ENCODE results near the gene SPATA31E1. TPM values are rescaled to one million over a fixed set of nuclear protein-coding genes. Genes with fewer than 3 reads are reported as not detected.

Gene SPATA31E1
- total and polyA plus RNA-seq, 2 donors (not counting 1 experiment from before 2014, with no cell fraction given): not detected

- no peaks in the 10 kb centered on the region for H3K9me3 Mint-ChIP-seq (ENCODE audit: insufficient read depth)
- intact Hi-C loops (cut with micrococcal nuclease): no loop called here
- Histone ChIP-seq H3K27ac (ENCODE audit: low read length in 2 of 2) (no peak overlapping the region), H3K79me2 (ENCODE audit: control insufficient read depth, insufficient read depth, low read length) (no peaks in the 10 kb centered on the region), H3K4me1 (ENCODE audit: control insufficient read depth in 2 of 2, insufficient read depth in 2 of 2, low read length in 2 of 2) (no peaks in the 10 kb centered on the region), H3K4me2 (replicated peaks; ENCODE audit: low read depth, low read length, poor library complexity, severe bottlenecking) (no peak overlapping the region), H3K9ac (ENCODE audit: low read length) (no peak overlapping the region), H3K9me3 (ENCODE audit: control extremely low read depth in 1 of 3, control insufficient read depth in 2 of 3, insufficient read depth in 1 of 3, low read length in 2 of 3) (peaks cover 0 to 5% (median 0%) of the 10 kb centered on the region in 3 donors), H3K36me3 (replicated peaks in 1 of 2; ENCODE audit: control extremely low read depth in 1 of 2, control insufficient read depth in 1 of 2, extremely low read depth in 1 of 2, insufficient read depth in 2 of 2, low read length in 1 of 2) (no peaks in the 10 kb centered on the region), H2AFZ (ENCODE audit: insufficient read depth, low read depth, low read length, poor library complexity, severe bottlenecking) (no peak overlapping the region), H3K27me3 (replicated peaks in 1 of 4; ENCODE audit: control extremely low read depth in 1 of 4, control insufficient read depth in 3 of 4, insufficient read depth in 4 of 4, low read length in 3 of 4) (no peaks in the 10 kb centered on the region), H4K20me1 (ENCODE audit: control insufficient read depth, insufficient read depth, low read length, poor library complexity, severe bottlenecking) (no peaks in the 10 kb centered on the region), H3K4me3 (ENCODE audit: control extremely low read depth in 1 of 5, extremely low read depth in 1 of 5, insufficient read depth in 1 of 5, low read depth in 2 of 5, low read length in 4 of 5) (no peak overlapping the region)
- TF ChIP-seq CTCF (IDR thresholded peaks at IDR 0.05) (no peak), EZH2 (IDR thresholded peaks at IDR 0.05; ENCODE audit: borderline replicate concordance, insufficient read depth, low read depth, low read length, poor library complexity, severe bottlenecking) (no peak)
- H3K27ac Mint-ChIP-seq: no peak overlapping the region
- ATAC-seq (ENCODE audit: low read depth) (no peak), DNase-seq (no peak)
- H3K4me1 Mint-ChIP-seq: no peaks in the 10 kb centered on the region
- ChIA-PET CTCF (no interaction called here), POLR2A (no interaction called here)
- WGBS (ENCODE audit: insufficient coverage): 91% methylated on average over 4 of the region's 5 CpGs
- no peaks in the 10 kb centered on the region for H3K27me3 Mint-ChIP-seq
- H3K4me3 Mint-ChIP-seq: no peak overlapping the region
Measured at GRCh38 chr9:87836536-87836935, 46.1 kb upstream of the SPATA31E1 start.

GRCh38 chr9:87836951-87837705 lies 45.5 kb upstream of the SPATA31E1 start:
- ChIA-PET POLR2A (no interaction called here), CTCF (no interaction called here)
- no peaks in the 10 kb centered on the region for H3K9me3 Mint-ChIP-seq (ENCODE audit: insufficient read depth)
- Histone ChIP-seq H2AFZ (ENCODE audit: insufficient read depth, low read depth, low read length, poor library complexity, severe bottlenecking) (no peak overlapping the region), H3K4me2 (replicated peaks; ENCODE audit: low read depth, low read length, poor library complexity, severe bottlenecking) (no peak overlapping the region), H3K4me1 (ENCODE audit: control insufficient read depth in 2 of 2, insufficient read depth in 2 of 2, low read length in 2 of 2) (no peaks in the 10 kb centered on the region), H3K9me3 (ENCODE audit: control extremely low read depth in 1 of 3, control insufficient read depth in 2 of 3, insufficient read depth in 1 of 3, low read length in 2 of 3) (peaks cover 0 to 5% (median 0%) of the 10 kb centered on the region in 3 donors), H3K27me3 (replicated peaks in 1 of 4; ENCODE audit: control extremely low read depth in 1 of 4, control insufficient read depth in 3 of 4, insufficient read depth in 4 of 4, low read length in 3 of 4) (no peaks in the 10 kb centered on the region), H3K4me3 (ENCODE audit: control extremely low read depth in 1 of 5, extremely low read depth in 1 of 5, insufficient read depth in 1 of 5, low read depth in 2 of 5, low read length in 4 of 5) (no peak overlapping the region), H3K36me3 (replicated peaks in 1 of 2; ENCODE audit: control extremely low read depth in 1 of 2, control insufficient read depth in 1 of 2, extremely low read depth in 1 of 2, insufficient read depth in 2 of 2, low read length in 1 of 2) (no peaks in the 10 kb centered on the region), H4K20me1 (ENCODE audit: control insufficient read depth, insufficient read depth, low read length, poor library complexity, severe bottlenecking) (no peaks in the 10 kb centered on the region), H3K27ac (ENCODE audit: low read length in 2 of 2) (no peak overlapping the region), H3K9ac (ENCODE audit: low read length) (no peak overlapping the region), H3K79me2 (ENCODE audit: control insufficient read depth, insufficient read depth, low read length) (no peaks in the 10 kb centered on the region)
- H3K4me3 Mint-ChIP-seq: no peak overlapping the region
- TF ChIP-seq CTCF (IDR thresholded peaks at IDR 0.05) (no peak), EZH2 (IDR thresholded peaks at IDR 0.05; ENCODE audit: borderline replicate concordance, insufficient read depth, low read depth, low read length, poor library complexity, severe bottlenecking) (no peak)
- DNase-seq: no peak
- no peaks in the 10 kb centered on the region for H3K27me3 Mint-ChIP-seq
- H3K4me1 Mint-ChIP-seq: no peaks in the 10 kb centered on the region
- WGBS (ENCODE audit: insufficient coverage): 93% methylated on average over 6 of the region's 7 CpGs
- intact Hi-C loops (cut with micrococcal nuclease): no loop called here
- no peak for ATAC-seq (ENCODE audit: low read depth)
- no peak overlapping the region for H3K27ac Mint-ChIP-seq

Measured in B cell (primary cell).